ENCODE data around the gene CTCF.

DNA sequence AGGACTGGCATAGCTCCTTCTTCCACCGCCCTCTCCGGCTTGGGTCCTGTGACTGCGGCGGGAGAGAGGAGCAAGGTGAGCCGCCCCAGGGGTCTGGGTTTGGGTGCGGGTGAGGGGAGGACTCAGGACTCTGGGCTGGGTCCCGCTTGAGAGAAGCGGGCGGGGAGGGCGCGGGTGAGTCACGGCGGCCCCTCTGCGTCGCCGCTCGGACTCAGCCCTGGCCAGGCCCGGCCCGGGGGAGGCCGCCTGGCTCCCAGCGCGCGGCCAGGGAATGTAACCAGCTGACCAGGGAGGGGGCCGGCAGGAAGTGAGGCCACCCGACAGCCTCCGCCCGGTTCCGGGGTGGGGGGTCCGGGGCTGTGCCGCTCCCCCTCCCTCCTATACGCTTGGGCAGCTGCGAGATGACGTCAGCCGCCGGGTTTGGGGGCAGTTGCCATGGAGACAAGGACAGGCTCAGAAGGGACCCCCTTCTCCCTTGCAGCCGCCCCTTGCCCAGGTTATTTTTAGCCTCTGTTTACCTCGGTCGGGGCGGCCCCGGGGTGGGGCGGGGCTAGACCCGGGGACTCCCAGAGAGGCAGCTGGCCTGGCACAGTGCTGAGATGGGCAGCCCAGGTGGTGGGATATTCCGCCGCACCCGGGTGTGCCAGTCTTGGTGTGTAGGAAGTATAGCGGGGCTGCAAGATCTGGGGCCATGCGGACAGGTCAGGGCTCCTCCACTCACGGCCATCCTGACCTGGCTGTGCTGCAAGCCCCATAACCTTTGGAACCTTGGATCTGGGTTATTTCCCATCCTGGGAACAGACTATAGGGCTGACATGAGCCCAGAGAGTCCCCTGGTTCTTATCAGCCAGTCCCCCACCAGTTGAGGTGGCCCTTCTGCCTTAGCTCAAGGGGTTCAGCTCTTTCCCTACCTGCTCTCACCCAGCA is 32.0 kb upstream of the CTCF start:
- no peak for TF ChIP-seq POLR2A (IDR thresholded peaks at IDR 0.05; ENCODE audit: low read depth, low read length)
- TF ChIP-seq POLR2AphosphoS5 (IDR thresholded peaks at IDR 0.05; ENCODE audit: low read depth, low read length), result no peak

All from GM12892 (cell line).